Thymus (tissue), 11 donors: ENCODE data around the gene TBX5. TPM values are rescaled to one million over a fixed set of nuclear protein-coding genes. Genes with fewer than 3 reads are reported as not detected.
"Not testable (repeated sequence)": the region's sequence is repeated elsewhere in the genome, so short reads cannot be mapped to it uniquely, and the experiment has no call there.

Experiments used
- DNase-seq, 9 donors: peaks; one replicate each; pipeline ENCODE4 v3.0.0-alpha.2; 2013; ENCODE audit warnings: low spot score in 9 of 9, low read depth in 6 of 9, missing footprints in 1 of 9
- H3K27ac ChIP-seq, 2 donors: one replicate each; pipeline ENCODE4 v1.5.1; 2013; ENCODE audit warnings: control low read depth in 1 of 2, low read depth in 1 of 2, low read length in 1 of 2, mild to moderate bottlenecking in 1 of 2, moderate library complexity in 1 of 2
- H3K27me3 ChIP-seq, 2 donors: one replicate each; pipeline ENCODE4 v1.5.1; 2013; ENCODE audit warnings: low read length in 1 of 2; ENCODE audit not compliant: control insufficient read depth in 2 of 2, insufficient read depth in 1 of 2
- H3K36me3 ChIP-seq, 2 donors: one replicate each; pipeline ENCODE4 v1.5.1; 2013; ENCODE audit warnings: low read length in 1 of 2, mild to moderate bottlenecking in 1 of 2, moderate library complexity in 1 of 2; ENCODE audit not compliant: control insufficient read depth in 2 of 2, insufficient read depth in 2 of 2
- H3K4me1 ChIP-seq, 2 donors: one replicate each; pipeline ENCODE4 v1.5.1; 2013; ENCODE audit warnings: low read length in 2 of 2; ENCODE audit not compliant: control insufficient read depth in 2 of 2, insufficient read depth in 2 of 2
- H3K4me3 ChIP-seq, 2 donors: one replicate each; pipeline ENCODE4 v1.5.1; 2013; ENCODE audit warnings: low read length in 2 of 2, control low read depth in 1 of 2, mild to moderate bottlenecking in 1 of 2
- H3K9me3 ChIP-seq, 2 donors: one replicate each; pipeline ENCODE4 v1.5.1; 2013; ENCODE audit warnings: low read length in 1 of 2, mild to moderate bottlenecking in 1 of 2; ENCODE audit not compliant: control insufficient read depth in 2 of 2, insufficient read depth in 1 of 2
- WGBS: extraction: QIAGEN DNeasy Blood & Tissue Kit; methylation state at CpG from one replicate; pipeline ENCODE4 v1.1.7; 2013; 5-methylcytosine and 5-hydroxymethylcytosine counted together
- polyA plus RNA-seq: library from polyadenylated mRNA; stranded (reverse); fragments of 200-250 nt; gene quantifications from one replicate; pipeline ENCODE4 v1.2.3, GENCODE V29; 2013
- total RNA-seq: library from RNA; stranded (reverse); fragments of 120-200 nt; gene quantifications from one replicate; pipeline ENCODE4 v1.2.4, GENCODE V29; 2013
- donor health status: healthy.

Gene TBX5
- total and polyA plus RNA-seq, 2 donors: 0.02 TPM; not detected in 1

DNA sequence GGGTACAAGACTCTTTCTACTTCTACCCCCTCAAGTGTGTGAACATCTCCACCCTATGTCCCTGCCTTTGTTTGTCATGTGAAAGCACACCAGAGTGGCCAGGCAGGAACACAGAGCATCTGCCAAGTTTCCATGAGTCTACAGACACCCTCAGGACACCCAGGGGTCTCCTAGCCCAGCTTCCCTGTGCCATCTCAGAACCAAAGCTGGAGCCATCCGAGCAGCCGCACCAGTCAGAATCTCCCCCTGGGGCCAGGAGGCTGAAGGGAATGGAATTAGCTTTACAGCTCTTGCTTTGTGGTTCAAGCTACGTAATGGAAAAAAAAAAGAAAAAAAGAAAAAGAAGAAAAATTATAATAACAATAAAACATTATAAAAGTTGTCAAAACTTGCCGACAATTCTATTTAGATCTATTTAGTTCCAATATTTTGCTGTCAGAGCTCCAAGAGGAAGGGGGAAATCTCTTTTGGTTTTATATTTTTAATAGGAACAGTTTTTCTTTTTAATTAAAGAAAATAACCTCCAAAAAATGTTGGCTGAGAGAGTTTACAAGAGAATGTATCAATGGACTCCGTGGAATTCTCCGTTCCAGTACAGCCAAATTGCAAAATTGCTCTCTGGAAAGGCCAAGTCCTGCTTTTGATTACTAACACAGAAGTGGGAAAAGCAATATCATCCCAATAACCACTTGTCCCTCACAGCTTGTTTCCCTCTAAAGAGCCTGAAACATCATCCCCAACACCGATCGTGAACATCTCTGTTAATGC lies 37.1 kb downstream of the TBX5 start:
- Histone ChIP-seq H3K36me3 (no peaks in the 10 kb centered on the region), H3K4me3 (no peak overlapping the region), H3K27me3 (no peaks in the 10 kb centered on the region), H3K4me1 (no peaks in the 10 kb centered on the region), H3K9me3 (no peaks in the 10 kb centered on the region), H3K27ac (no peak overlapping the region)
- DNase-seq: no peak
- 83% methylated on average over 8 of the region's 8 CpGs for WGBS

DNA sequence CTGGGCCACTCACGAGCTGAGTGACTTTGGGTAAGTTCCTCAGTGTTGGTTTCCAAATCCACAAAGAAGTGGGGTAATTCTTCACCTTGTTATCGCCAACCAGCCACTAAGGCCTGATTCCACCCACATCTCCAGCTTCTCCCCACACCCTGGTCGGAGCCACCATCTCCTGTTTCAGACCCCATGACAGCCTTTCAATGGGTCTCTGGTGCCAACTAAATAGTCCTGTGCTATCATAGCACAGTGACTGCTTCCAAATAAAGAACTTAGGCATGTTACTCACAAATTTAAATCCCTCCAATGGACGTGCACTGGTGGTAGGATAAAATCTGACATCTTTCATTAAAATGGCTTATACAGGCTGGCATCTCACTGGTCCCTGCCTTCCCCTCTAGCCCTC lies 44.0 kb downstream of the TBX5 start:
- H3K4me1 ChIP-seq: no peaks in the 10 kb centered on the region
- WGBS: 75% methylated on average over 4 of the region's 4 CpGs
- H3K9me3 ChIP-seq: no peaks in the 10 kb centered on the region
- no peak overlapping the region for H3K27ac ChIP-seq
- no peaks in the 10 kb centered on the region for H3K27me3 ChIP-seq
- no peak overlapping the region for H3K4me3 ChIP-seq
- no peak for DNase-seq
- no peaks in the 10 kb centered on the region for H3K36me3 ChIP-seq

DNA sequence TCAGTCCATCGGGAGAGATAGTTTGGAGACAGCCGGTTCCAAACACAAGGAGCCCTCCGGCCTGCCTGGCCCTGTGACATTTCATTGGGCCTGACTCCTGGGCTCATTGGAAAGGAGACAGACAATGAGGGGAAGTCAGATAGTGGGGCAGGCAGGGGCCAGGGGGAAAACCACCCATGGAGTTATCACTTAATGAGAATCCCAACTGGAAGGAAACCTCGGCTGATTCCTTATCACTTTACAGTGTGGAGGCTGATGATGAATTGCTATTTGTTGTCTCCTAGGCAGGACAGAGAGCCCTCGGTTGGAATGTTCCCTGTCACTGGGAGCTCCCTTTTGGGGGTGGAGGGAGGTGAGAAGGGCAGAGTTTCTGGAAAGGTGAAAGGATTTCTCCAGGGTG lies 44.4 kb downstream of the TBX5 start:
- Histone ChIP-seq H3K4me1 (no peaks in the 10 kb centered on the region), H3K9me3 (no peaks in the 10 kb centered on the region), H3K36me3 (no peaks in the 10 kb centered on the region), H3K27ac (no peak overlapping the region), H3K27me3 (no peaks in the 10 kb centered on the region), H3K4me3 (no peak overlapping the region)
- DNase-seq: no peak
- 22% methylated on average over 5 of the region's 5 CpGs for WGBS

GRCh38 chr12:114360485-114360884 lies 45.5 kb downstream of the TBX5 start:
- Histone ChIP-seq H3K4me1 (no peaks in the 10 kb centered on the region), H3K27me3 (no peaks in the 10 kb centered on the region)

GRCh38 chr12:114355389-114356088 lies 50.4 kb downstream of the TBX5 start:
- Histone ChIP-seq H3K36me3 (no peaks in the 10 kb centered on the region), H3K4me1 (no peaks in the 10 kb centered on the region), H3K4me3 (no peak overlapping the region), H3K27me3 (no peaks in the 10 kb centered on the region), H3K27ac (no peak overlapping the region), H3K9me3 (peaks cover 0 to 3% of the 10 kb centered on the region in 2 donors)
- DNase-seq: no peak
- 67% methylated on average over 16 of the region's 16 CpGs for WGBS

More at GRCh38 chr12:114360485-114360884, 45.5 kb downstream of the TBX5 start:
- H3K9me3 ChIP-seq: peaks cover 0 to 3% of the 10 kb centered on the region in 2 donors
- no peak for DNase-seq
- no peaks in the 10 kb centered on the region for H3K36me3 ChIP-seq
- H3K4me3 ChIP-seq: no peak overlapping the region
- no peak overlapping the region for H3K27ac ChIP-seq

DNA sequence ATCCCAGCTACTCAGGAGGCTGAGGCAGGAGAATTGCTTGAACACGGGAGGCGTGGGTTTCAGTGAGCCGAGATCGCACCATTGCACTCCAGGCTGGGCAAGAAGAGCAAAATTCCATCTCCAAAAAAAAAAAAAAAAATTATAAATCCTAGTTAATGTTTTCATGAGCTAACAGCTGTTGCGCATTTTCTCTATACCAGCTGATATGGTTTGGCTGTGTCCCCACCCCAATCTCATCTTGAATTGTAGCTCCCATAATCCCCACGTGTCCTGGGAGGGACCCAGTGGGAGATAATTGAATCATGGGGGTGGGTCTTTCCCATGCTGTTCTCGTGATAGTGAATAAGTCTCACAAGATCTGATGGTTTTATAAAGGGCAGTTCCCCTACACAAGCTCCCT lies 56.7 kb downstream of the TBX5 start:
- H3K27me3 ChIP-seq, H3K9me3 ChIP-seq, H3K4me3 ChIP-seq, DNase-seq, H3K27ac ChIP-seq, H3K4me1 ChIP-seq, H3K36me3 ChIP-seq: not testable (repeated sequence)
- WGBS: 83% methylated on average over 7 of the region's 7 CpGs

DNA sequence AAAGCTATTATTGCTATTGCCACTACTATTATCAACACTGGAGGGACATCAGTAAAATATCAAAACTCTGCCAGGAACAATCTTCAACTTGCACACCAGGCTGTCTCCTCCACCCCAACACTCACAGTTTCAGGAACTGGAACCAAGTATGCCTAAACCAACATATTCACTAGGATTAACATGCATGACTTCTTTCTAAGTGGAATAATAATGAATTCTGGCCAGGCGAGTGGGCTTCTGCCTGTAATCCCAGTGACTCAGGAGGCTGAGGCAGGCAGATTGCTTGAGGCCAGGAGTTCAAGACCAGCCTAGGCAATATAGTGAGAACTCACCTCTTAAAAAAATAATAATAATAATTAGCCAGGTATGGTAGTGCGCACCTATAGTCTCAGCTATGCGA lies 58.1 kb downstream of the TBX5 start:
- no peak overlapping the region for H3K27ac ChIP-seq
- no peaks in the 10 kb centered on the region for H3K9me3 ChIP-seq
- H3K27me3 ChIP-seq: no peaks in the 10 kb centered on the region
- no peaks in the 10 kb centered on the region for H3K36me3 ChIP-seq
- WGBS: 92% methylated on average over 3 of the region's 3 CpGs
- no peak for DNase-seq
- H3K4me1 ChIP-seq: no peaks in the 10 kb centered on the region
- no peak overlapping the region for H3K4me3 ChIP-seq

- no peaks in the 10 kb centered on the region for H3K27me3 ChIP-seq
- WGBS: 70% methylated on average over 2 of the region's 2 CpGs
- no peak for DNase-seq
- no peak overlapping the region for H3K27ac ChIP-seq
- H3K4me3 ChIP-seq: no peak overlapping the region
- H3K4me1 ChIP-seq: no peaks in the 10 kb centered on the region
- H3K36me3 ChIP-seq: no peaks in the 10 kb centered on the region
- no peaks in the 10 kb centered on the region for H3K9me3 ChIP-seq
Observed at GRCh38 chr12:114344831-114345230, 61.1 kb downstream of the TBX5 start.

DNA sequence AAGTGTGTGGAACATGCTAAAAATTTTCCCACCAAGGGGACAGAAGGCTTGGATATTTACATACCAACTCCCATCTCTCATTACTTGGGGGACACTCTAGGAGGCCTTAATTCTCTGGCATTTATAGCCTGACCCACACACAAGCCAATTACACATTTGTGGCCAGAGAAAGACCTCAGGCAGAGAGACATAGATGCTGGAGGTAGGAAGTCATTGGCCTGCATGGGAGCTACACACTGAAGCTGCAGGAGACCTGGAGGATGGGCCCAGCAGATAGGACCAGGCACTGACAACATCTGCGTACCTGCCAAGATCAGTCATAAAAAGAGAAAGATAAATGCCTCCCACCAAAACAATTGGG lies 61.7 kb downstream of the TBX5 start:
- Histone ChIP-seq H3K27me3 (no peaks in the 10 kb centered on the region), H3K27ac (no peak overlapping the region), H3K4me3 (no peak overlapping the region), H3K4me1 (no peaks in the 10 kb centered on the region), H3K9me3 (no peaks in the 10 kb centered on the region), H3K36me3 (no peaks in the 10 kb centered on the region)
- WGBS: 92% methylated on average over 1 of the region's 1 CpG
- no peak for DNase-seq
